ENCODE measurements around the gene CAMTA1.
"Not testable (repeated sequence)": the region's sequence is repeated elsewhere in the genome, so short reads cannot be mapped to it uniquely, and the experiment has no call there.

The CAMTA1 gene

DNA sequence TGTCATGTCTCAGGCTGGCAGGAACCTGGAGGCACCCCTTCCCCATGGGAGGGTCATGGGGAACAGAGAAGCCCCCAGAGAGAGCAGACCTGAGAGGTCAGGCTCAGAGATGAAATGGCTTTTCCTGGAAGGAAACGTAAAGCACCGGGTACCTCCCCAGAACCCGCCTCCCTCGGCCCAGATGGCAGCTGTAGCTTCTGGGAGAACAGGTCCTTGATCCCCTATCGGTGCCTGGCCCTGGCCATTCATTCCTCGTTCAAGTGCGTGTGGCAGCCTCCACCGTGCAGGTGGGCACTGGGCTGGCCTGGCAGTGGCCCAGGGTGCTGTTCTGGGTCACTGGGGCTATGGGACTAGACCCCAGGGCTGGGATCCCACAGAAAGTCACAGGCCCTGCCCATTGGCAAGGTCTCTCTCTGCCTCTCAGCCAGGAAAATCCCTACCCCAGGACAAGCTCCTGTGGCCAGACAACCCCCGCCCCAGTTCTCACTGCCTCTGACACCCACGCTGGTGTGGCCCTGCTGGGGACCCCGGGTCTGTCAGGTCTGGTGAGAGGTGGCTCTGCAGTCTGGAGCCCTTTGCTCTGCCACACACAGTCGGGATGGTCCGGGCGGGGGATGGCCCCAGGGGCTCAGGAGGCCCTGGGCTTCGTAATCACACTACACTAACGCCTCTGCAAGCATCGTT, 802.7 kb downstream of the CAMTA1 start:
- DNase-seq: no peak

GRCh38 chr1:7588457-7588827, 803.2 kb downstream of the CAMTA1 start:
- DNase-seq: no peak

DNA sequence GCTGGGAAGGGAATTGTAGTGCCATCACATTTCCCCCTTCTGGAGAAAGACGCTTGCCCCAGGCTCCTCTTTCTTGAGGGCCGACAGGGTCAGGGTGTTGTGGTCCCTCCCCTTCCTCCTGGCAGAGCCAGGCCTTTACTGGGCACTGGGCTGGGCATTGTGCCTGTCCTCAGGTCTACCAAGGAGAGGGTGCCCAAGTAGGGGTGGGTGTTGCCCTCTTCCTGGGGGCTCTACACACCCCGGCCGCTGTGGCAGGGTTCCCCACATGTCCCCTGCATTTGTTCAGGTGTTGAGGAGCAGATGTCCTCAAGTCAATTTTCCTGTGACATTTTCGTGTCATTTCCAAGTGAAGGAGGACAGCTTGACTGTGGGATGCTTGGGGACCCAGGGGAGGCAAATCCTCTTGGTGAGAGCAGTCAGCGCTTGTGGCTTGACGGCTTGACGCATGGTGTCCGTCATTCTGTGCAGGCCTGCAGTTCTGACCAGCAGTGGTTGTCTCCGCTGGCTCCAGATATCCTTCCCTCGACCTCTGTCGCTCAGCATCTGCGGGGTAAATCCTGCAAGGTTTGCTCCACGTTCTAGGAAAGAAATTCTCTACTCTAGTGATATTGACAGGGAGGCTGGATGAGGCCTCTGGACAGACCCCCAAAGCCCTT, 804.0 kb downstream of the CAMTA1 start:
- no peak for DNase-seq

DNA sequence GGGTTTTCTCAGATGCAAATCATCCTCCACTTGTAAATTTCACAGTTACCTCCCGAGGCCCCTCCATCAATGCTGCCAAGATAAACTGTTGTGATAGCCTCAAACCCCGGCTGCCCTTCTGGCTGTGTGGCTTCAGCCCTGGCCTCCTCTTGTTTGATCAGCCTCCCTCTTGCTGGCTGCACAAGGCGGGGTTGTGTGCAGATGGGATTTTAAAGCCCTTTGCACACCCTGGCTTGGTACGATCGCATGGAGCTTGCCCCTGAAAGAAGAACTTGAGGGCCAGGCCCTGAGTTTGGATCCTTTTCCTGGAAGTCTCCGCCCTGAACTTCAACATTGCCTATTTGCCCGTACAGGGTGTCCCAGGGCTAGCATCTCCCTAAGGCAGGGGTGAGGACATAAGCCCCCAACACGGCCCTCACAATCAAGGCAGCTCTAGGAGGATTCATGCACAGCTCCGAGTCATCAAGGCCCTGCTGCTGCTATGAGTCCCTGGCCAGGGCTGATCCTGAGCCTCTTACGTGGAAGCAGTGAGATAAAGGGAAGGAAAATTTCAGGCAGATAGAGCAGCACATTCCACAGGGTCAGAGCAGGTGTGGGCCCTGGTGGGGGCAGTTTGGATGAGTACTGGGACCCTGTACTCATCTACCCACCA, 804.6 kb downstream of the CAMTA1 start:
- DNase-seq: no peak

GRCh38 chr1:7590426-7590790, 805.2 kb downstream of the CAMTA1 start:
- no peak for DNase-seq

DNA sequence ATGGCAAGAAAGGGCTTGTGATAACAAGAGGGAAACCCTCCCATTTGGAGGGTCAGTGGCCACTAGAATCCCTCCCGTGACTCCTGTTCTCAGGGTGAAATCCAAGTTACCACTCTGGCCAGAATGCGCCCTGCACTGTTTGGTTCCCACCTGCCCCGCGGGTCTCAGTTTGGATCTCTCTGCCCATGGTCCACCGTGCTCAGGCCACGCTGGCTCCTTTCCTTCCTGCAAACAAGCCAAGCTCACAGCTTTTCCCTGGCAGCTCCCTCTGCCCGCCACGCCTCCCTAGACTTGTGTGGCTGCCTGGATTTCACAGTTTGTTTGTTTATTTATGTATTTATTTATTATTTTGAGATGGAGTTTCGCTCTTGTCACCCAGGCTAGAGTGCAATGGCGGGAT, 806.3 kb downstream of the CAMTA1 start:
- no peak for DNase-seq

DNA sequence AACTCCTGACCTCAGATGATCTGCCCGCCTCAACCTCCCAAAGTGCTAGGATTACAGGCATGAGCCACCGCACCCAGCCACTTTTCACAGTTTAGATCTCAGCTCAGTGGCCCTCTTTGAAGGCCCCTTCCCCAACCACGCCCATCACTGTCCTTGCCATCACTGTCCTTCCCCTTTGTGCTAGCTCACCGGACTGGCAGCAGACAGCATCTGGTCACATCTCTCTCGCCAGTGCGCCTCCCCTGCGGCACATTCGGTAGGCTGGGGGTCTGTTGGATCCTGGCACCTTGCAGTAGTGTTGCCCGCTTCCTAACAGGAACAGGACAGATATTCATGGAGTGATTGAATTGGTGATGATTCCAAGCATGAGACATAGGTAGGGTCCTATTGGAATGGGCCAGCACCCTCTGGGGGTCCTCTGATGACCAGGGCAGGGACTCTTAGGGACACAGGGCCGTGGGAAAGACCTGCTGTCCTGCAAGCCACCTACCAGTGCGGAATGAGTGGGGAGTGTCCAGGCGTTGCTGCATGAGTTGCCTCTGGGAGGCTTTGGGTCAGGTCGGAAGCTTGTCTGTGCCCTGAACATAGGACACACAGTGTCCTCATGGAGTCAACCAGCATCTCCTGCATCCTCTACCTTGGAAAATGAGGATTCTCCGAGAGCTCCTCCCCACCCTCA, 807.0 kb downstream of the CAMTA1 start:
- no peak for DNase-seq

GRCh38 chr1:7594002-7594713, 808.9 kb downstream of the CAMTA1 start:
- DNase-seq: no peak

DNA sequence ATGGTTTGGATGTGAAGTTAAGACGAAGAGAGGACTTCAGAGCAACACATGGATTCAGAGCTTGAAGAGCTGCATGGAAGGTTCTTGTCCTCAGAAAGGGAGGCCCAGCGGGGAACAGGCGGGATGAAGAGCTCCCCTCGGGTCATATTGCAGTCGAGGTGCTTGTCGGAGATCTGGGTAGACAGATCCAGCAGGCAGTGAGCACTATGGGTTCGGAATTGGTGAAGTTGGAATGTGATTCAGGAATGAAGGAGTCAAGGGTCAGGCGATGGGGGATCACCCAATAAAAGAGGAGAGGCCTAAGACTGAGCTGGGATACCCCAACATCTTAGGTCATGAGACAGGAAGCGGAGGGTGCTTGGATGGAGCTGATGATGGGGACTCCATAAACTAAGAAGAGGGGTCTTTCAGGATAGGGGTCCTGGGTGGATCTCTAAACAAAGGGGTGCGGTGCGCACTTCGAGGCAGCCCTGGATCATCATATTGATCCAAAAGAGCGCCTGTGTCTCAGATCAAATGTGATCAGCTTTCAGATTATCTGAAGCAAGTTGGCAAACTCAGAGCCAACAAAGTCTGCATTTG, 809.6 kb downstream of the CAMTA1 start:
- no peak for DNase-seq

DNA sequence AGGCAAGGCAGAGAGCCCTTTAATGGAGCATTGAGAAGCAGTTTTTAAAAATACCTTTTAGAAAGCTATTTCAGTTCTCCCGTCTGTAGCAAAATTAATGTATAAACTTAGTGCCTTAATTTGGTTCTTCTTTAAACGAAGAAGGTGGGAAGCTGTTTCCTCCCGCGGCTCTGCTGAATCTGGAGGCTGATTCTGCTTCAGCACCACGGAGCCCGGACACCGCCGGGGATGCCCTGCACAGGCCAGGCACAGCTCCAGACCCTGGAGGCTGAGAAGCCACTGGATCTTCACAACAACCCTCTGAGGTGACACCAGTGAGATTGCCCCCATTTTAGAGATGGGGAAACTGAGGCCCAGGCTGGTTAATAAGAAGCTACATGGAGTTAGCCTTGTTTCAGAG, 810.1 kb downstream of the CAMTA1 start:
- no peak for DNase-seq

DNA sequence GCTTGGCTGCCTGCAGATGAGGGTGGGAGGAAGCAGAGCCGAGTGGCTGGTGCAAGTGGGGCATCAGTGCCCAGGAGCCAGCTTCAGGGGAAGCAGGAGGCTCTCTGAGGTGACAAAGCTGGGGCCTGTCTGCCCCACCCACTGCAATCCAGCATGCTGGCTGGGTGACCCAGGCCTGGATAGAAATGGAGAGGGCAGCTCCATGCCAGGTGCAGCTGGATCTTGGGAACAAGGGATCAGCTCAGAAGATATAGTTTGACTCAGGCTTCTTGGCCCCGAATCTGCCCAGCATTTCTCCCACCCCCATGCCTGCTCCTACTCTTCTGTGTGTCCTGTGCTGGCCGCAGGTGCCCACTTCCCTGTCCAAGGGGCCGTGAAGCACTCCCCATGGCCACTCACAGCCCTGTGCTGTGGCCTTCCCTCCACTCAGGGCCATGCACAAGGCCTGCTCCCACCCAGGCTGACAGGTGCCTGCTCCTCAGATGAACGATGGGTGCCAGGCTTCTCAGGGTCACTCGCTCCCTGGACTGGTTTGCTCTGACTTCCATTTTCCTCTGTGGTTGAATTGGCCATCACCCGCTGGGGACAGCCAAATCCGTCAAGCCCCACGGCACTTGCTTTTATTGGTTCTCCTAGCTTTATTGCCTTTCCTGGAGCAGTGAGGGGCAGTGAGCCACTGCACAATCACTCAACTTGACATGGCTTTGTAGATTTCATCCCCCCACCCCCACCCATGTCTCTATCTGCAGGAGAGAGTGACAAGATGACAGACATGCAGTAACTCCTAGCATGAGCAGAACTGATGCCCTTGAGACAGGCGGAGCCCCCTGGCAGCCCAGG, 811.1 kb downstream of the CAMTA1 start:
- no peak for DNase-seq

- DNase-seq: not testable (repeated sequence)
Measured at GRCh38 chr1:7598058-7598457, 812.8 kb downstream of the CAMTA1 start.

DNA sequence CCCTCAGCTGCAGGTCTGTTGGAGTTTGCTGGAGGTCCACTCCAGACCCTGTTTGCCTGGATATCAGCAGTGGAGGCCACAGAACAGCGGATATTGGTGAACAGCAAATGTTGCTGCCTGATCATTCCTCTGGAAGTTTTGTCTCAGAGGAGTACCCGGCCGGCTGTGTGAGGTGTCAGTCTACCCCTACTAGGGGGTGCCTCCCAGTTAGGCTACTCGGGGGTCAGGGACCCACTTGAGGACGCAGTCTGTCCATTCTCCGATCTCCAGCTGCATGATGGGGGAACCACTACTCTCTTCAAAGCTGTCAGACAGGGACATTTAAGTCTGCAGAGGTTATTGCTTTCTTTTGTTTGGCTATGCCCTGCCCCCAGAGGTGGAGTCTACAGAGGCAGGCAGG, 819.7 kb downstream of the CAMTA1 start:
- DNase-seq: not testable (repeated sequence)

- no peak for DNase-seq
Measured at GRCh38 chr1:7606096-7606495, 820.8 kb downstream of the CAMTA1 start.

DNA sequence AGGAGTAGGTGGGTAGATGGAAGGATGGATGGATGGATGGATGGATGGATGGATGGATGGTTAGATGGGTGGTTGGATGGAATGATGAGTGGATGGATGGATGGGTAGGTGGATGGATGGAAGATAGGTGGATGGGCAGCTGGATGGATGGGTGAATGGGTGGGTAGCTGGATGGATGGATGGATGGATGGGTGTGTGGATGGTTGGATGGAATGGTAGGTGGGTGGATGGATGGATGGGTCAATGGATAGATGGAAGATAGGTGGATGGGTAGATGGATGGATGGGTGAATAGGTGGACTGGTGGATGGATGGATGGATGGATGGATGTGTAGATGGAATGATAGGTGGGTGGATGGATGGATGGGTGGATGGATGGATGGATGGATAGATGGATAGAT, 821.8 kb downstream of the CAMTA1 start:
- no peak for DNase-seq

DNA sequence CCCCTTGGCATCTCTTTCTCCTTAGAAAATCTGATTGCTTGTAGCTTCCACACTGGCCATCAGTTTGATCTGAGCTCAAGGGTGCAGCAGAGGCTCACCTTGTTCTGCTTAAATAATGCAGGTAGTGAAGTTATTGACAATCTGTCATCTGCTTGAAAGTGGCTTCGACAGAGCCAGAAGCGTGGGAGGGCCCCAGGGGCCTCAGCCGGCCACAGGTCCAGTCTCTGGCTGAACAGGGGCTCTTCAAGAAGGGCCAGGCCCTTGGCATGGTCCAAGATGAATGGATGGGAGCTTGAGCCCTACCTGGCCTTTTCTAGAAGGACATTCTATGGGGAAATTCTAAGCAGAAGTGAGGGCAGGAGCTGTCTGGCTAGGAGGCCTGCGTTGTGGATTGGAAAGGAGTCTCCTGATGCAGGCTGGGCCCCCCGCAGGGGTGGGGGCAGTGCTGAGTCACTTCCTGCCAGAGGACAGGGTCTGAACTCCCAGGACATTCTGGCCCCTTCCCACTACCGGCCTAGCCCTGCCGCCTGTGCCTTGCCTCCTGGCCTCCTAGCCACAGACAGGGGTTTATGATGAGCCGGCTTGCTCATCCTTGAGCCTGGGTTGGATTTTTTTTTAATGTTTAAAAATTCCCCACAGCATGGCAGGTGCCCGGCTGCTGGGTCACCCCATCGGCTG, 823.5 kb downstream of the CAMTA1 start:
- no peak for DNase-seq

- DNase-seq: no peak
Measured at GRCh38 chr1:7609311-7609994, 824.2 kb downstream of the CAMTA1 start.

GRCh38 chr1:7610106-7610731, 825.0 kb downstream of the CAMTA1 start:
- no peak for DNase-seq

GRCh38 chr1:7610936-7611335, 825.7 kb downstream of the CAMTA1 start:
- DNase-seq: no peak

GRCh38 chr1:7611421-7612010, 826.3 kb downstream of the CAMTA1 start:
- no peak for DNase-seq
